Renal pelvis (tissue), 4 donors: ENCODE measurements around the gene EGFL6. TPM values are rescaled to one million over a fixed set of nuclear protein-coding genes. Genes with fewer than 3 reads are reported as not detected.
"Not testable (repeated sequence)": the region's sequence is repeated elsewhere in the genome, so short reads cannot be mapped to it uniquely, and the experiment has no call there.

ENCODE experiments used
- DNase-seq: peaks from one replicate; pipeline ENCODE4 v3.0.0-alpha.2; 2013
- polyA plus RNA-seq, 3 donors: library from polyadenylated mRNA; unstranded; fragments of 120-200 nt; gene quantifications; one replicate each; pipeline ENCODE4 v1.2.1, GENCODE V29; 2013; ENCODE audit not compliant: insufficient read length in 3 of 3

Gene EGFL6
- polyA plus RNA-seq, 3 donors: 17.0 to 19.8 (median 17.6) TPM

DNA sequence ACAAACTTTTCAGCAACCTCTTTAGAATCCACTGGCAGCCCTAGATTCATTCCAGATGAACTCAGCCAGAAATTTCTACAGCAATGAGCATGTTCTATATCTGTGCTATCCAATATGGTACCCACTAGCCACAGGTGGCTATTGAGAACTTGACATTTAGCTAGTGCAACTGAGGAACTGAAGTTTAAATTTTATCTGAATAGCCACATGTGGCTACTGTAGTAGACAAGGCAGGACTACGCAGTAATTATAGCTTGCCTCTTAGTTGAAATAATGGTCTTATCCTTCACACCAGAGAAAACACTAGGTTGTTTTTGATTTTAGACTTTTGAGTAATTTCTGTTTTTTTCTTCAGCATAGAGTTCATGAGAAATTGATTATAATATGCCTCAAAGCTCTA, 80.9 kb downstream of the EGFL6 start:
- no peak for DNase-seq

DNA sequence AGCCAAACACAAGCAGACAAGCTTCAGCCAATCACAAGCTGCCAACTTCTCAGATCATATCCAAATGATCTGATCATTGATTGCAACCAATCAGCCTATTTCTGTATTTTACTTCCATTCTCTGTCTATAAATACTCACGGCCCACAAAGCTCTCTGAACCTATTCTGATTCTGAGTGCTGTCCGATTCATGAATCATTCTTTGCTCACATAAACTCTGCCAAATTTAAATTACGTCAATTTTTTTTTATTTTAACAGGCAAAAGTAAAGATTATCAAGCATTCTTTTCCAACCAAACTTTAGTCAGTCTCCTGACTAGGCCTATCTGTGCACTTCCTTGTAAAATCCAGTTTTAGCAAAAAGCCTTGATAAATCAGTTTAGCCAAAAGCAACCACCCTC, 81.7 kb downstream of the EGFL6 start:
- no peak for DNase-seq

GRCh38 chrX:13652287-13652793, 82.9 kb downstream of the EGFL6 start:
- DNase-seq: no peak

GRCh38 chrX:13652850-13653693, 83.7 kb downstream of the EGFL6 start, which contains the start of gene TCEANC:
TSS of gene TCEANC (plus strand) at chrX:13653141. CDS start at chrX:13662509, 9,368 bp downstream.
- DNase-seq: peak; percentile 94

- DNase-seq: no peak
These were observed 84.7 kb downstream of the EGFL6 start for GRCh38 chrX:13654116-13654515.

DNA sequence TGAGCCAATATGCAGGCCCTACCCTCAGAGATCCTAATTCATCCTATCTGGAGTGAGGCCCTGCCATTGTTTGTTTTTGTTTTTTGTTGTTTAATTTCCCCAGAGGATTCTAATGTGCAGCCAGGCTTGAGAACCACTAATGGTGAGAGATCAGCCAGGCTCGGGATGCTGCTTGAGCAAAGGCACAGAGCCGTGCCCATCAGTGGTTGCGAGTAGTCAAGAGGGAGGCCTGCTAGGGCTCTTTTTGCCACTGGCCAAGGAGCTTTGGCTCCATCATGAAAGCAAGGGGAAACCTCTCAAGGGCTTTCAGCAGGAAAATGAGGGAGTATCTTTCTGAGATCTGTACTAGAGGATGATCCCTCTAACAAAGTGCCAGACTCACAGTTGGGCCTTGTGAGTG, 86.3 kb downstream of the EGFL6 start:
- no peak for DNase-seq

DNA sequence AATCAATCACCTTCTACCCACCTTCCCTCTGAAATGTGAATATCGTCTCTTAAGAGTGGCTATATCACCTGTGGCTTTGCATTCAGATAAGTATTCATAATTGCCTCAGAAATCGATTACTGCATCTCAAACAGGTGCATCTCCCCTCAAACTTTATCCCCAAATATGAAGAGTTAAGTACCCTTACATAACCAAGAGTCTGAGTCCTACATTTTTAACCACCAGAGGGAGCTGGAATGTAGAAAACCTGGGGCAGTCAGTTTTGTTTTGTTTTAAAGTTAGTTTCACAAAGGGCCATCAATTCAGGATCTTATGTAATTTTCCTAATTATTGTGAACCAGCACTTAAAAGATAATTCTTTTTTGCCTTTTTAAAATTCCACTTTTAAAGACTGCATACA, 89.2 kb downstream of the EGFL6 start:
- DNase-seq: no peak

- DNase-seq: no peak
These were observed 89.7 kb downstream of the EGFL6 start for GRCh38 chrX:13659063-13659462.

DNA sequence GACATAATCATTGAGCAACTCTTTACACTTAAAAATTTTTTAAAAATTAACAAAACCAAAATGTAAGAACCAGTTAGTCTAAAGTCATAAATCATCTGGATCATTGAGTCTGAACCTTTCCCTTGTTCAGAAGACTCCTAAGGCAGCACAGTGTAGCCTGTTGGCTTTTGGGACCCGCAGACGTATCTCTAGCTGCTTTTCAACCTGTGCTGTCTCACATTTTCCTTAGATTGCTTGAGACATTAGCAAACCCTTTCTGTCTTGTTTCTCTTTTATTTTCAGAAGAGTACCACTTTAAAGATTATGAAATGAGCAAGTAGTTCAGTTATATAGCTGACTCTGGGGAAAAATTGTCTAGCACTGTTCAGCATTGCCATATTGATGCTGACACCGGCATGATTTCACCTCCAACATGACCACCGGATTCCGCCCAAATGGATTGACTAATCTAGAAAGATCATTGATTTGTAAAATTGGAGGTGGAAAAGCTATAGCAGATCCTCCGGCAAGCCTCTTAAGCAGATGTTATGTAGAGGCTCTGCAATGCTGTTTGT, 92.4 kb downstream of the EGFL6 start:
- DNase-seq: no peak

GRCh38 chrX:13662355-13662791, 93.0 kb downstream of the EGFL6 start:
- DNase-seq: no peak

- DNase-seq: no peak
These were observed 94.6 kb downstream of the EGFL6 start for GRCh38 chrX:13664020-13664419.

- DNase-seq: no peak
These were observed 97.4 kb downstream of the EGFL6 start for GRCh38 chrX:13666836-13667235.

- no peak for DNase-seq
These were observed 98.5 kb downstream of the EGFL6 start for GRCh38 chrX:13667919-13668318.

- DNase-seq: peak; percentile 43
These were observed 99.9 kb downstream of the EGFL6 start for GRCh38 chrX:13669246-13669737.

DNA sequence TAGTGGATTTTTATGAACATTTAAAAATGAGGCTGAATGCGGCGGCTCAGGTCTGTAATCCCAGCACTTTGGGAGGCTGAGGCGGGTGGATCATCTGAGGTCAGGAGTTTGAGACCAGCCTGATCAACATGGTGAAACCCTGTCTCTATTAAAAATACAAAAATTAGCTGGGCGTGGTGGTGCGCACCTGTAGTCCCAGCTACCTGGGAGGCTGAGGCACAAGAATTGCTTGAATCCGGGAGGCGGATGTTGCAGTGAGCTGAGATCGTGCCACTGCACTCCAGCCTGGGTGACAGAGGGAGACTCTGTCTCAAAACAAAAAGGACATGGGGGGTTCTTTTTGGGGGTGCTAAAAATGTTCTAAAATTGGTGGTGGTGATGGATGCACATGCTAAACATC, 100.4 kb downstream of the EGFL6 start:
- DNase-seq: not testable (repeated sequence)

DNA sequence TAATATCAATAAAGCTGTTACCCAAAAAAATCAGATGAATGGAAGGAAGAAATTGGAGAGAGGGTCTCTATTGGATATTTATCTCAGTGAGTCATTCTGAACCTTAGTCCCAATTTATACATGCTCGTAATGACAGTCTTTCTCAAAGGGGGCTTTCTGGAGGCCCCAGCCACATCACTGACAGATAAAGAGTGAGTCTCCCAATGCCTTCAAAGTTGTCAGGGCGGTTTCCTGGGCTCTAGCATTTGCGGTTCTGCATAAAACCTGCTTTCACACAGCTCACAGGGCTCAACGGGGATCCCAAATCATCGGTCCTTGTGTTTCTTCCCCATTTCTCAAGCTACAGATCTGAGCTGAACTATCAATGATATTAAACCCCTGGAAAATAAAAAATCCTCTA, 100.8 kb downstream of the EGFL6 start:
- DNase-seq: no peak

- no peak for DNase-seq
These were observed 103.6 kb downstream of the EGFL6 start for GRCh38 chrX:13673016-13673415.

DNA sequence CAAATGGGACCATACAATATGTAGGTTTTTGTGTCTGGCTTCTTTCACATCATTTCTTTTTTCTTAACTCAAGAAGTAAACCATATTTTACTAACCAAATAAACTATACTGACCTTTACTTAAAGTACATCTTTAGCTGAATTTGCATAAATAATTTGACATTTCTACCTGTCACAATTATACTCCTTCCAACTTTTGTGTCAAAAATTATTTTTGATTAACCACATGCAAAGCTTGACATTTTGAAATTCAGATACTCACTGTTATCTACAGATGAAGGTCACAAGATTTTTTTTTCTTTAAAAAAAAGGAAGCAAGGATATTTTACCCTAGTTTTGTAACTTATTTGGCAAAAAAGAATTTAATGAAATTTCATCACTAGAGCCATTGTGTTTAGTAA, 107.5 kb downstream of the EGFL6 start:
- DNase-seq: no peak

DNA sequence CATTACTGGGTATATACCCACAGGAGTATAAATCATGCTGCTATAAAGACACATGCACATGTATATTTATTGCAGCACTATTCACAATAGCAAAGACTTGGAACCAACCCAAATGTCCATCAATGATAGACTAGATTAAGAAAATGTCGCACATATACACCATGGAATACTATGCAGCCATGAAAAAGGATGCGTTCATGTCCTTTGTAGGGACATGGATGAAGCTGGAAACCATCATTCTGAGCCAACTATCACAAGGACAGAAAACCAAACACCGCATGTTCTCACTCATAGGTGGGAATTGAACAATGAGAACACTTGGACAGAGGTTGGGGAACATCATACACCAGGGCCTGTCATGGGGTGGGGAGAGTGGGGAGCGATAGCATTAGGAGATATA, 110.3 kb downstream of the EGFL6 start:
- DNase-seq: not testable (repeated sequence)

GRCh38 chrX:13681595-13681994, 112.2 kb downstream of the EGFL6 start:
- no peak for DNase-seq
